ENCODE measurements around the gene MYO15A. TPM values are rescaled to one million over a fixed set of nuclear protein-coding genes. Genes with fewer than 3 reads are reported as not detected.

The MYO15A gene
- total and polyA plus RNA-seq, 4 experiments from 2014 or later: 0.14 to 2.2 (median 1.0) TPM

DNA sequence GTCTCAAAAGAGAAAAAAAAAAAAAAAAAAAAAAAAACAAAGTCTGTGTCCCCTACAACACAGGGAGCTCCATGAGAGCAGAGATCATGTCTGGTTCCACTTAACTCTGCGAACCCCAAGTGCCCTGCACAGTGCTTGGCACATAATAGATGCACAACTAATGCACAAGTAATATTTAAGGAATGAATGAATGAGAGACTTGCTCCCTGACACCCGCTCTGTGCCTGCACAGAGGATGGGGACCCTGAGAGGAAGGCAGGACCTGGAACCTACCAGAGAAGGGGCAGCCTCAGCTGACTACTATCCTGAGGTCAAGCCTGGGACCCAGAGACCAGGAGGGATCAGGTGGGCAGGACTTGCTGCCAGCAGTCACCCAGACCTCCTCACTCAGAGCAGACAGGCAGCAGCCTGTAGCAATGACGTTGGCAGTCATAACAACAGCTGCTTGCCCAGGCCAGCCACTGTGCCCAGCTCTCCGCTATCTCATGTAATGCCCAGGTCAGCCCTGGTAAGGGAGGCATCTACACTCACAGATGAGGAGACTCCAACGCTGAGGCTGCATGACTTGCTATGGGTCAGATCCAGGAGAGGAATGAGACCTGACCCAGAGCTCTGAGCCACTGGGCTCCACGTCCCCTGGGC lies 2.9 kb downstream of the MYO15A start:
- Mint-ChIP-seq H3K4me1 (no peaks in the 10 kb centered on the region), H3K4me3 (no peak overlapping the region), H3K27me3 (no peaks in the 10 kb centered on the region), H3K27ac (no peak overlapping the region), H3K36me3 (peaks cover 3 to 8% of the 10 kb centered on the region in 2 donors), H3K9me3 (peaks cover 0 to 1% (median 0%) of the 10 kb centered on the region in 8 donors)
- ChIA-PET POLR2A (ENCODE audit: partially characterized antibody) (interaction anchor here (0.6 kb wide), 1 partner anchor 590 kb away, joined by 3 read pairs; no protein-coding TSS in a partner anchor), CTCF (ENCODE audit: partially characterized antibody) (no interaction called here)
- Histone ChIP-seq H3K4me3 (ENCODE audit: low read length in 2 of 2) (no peak overlapping the region), H3K27ac (ENCODE audit: low read depth, low read length) (no peak overlapping the region), H3K4me1 (ENCODE audit: insufficient read depth, low read length) (no peaks in the 10 kb centered on the region), H3K9me3 (ENCODE audit: control insufficient read depth in 1 of 2, low read length in 2 of 2) (no peaks in the 10 kb centered on the region), H3K36me3 (ENCODE audit: insufficient read depth, low read length) (peaks cover 5% of the 10 kb centered on the region), H3K27me3 (ENCODE audit: insufficient read depth, low read length) (no peaks in the 10 kb centered on the region)
- DNase-seq: no peak
- intact Hi-C loops (cut with micrococcal nuclease): no loop called here

GRCh38 chr17:18115517-18115916 lies 7.0 kb downstream of the MYO15A start:
- no peak overlapping the region for H3K4me3 ChIP-seq (ENCODE audit: low read length in 2 of 2)
- Mint-ChIP-seq H3K4me3 (no peak overlapping the region), H3K4me1 (no peaks in the 10 kb centered on the region), H3K27me3 (no peaks in the 10 kb centered on the region), H3K9me3 (peaks cover 0 to 5% (median 0%) of the 10 kb centered on the region in 8 donors), H3K27ac (peak overlapping the region in 1 of 7 donors; percentile 49), H3K36me3 (no peaks in the 10 kb centered on the region)
- no peak overlapping the region for H3K27ac ChIP-seq (ENCODE audit: low read depth, low read length)
- no peak for DNase-seq
- H3K9me3 ChIP-seq (ENCODE audit: control insufficient read depth in 1 of 2, low read length in 2 of 2): no peaks in the 10 kb centered on the region
- ChIA-PET POLR2A (ENCODE audit: partially characterized antibody) (no interaction called here), CTCF (ENCODE audit: partially characterized antibody) (no interaction called here)
- H3K27me3 ChIP-seq (ENCODE audit: insufficient read depth, low read length): no peaks in the 10 kb centered on the region
- H3K36me3 ChIP-seq (ENCODE audit: insufficient read depth, low read length): no peaks in the 10 kb centered on the region
- H3K4me1 ChIP-seq (ENCODE audit: insufficient read depth, low read length): no peaks in the 10 kb centered on the region
- intact Hi-C loops (cut with micrococcal nuclease): no loop called here

DNA sequence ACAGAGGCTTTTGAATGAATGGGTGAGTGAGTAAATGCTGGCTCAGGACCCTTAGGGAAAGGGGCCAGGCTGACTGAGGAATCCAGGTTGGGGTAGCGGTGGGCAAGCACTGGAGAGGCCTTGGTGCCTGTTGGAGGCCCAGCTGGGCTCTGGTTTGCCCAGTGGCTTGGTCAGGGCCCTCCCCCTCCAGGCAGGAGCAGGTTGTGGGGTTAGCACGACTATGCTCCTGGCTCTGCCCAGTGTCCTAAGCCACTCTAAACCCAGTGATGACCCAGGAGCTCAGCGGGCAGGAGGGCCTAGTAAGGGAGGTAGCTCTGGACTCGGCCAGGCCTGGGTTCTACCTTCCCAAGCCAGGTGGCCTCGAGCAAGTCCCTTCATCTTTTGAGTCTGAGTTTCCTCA lies 7.5 kb downstream of the MYO15A start:
- no peak overlapping the region for H3K27ac Mint-ChIP-seq
- CTCF ChIA-PET (ENCODE audit: partially characterized antibody): no interaction called here
- no peaks in the 10 kb centered on the region for H3K9me3 ChIP-seq (ENCODE audit: control insufficient read depth in 1 of 2, low read length in 2 of 2)
- H3K4me3 Mint-ChIP-seq: no peak overlapping the region
- intact Hi-C loops (cut with micrococcal nuclease): no loop called here
- H3K4me3 ChIP-seq (ENCODE audit: low read length in 2 of 2): no peak overlapping the region
- no peak for DNase-seq
- POLR2A ChIA-PET (ENCODE audit: partially characterized antibody): no interaction called here
- no peaks in the 10 kb centered on the region for H3K36me3 ChIP-seq (ENCODE audit: insufficient read depth, low read length)
- no peaks in the 10 kb centered on the region for H3K36me3 Mint-ChIP-seq
- no peak overlapping the region for H3K27ac ChIP-seq (ENCODE audit: low read depth, low read length)
- H3K27me3 ChIP-seq (ENCODE audit: insufficient read depth, low read length): no peaks in the 10 kb centered on the region
- H3K4me1 ChIP-seq (ENCODE audit: insufficient read depth, low read length): no peaks in the 10 kb centered on the region
- no peaks in the 10 kb centered on the region for H3K27me3 Mint-ChIP-seq
- no peaks in the 10 kb centered on the region for H3K4me1 Mint-ChIP-seq
- H3K9me3 Mint-ChIP-seq: peaks cover 0 to 5% (median 0%) of the 10 kb centered on the region in 8 donors

- intact Hi-C loops (cut with micrococcal nuclease): no loop called here
- Mint-ChIP-seq H3K4me1 (no peaks in the 10 kb centered on the region), H3K27ac (no peak overlapping the region), H3K4me3 (no peak overlapping the region), H3K36me3 (no peaks in the 10 kb centered on the region), H3K27me3 (no peaks in the 10 kb centered on the region), H3K9me3 (peaks cover 0 to 5% (median 0%) of the 10 kb centered on the region in 8 donors)
- Histone ChIP-seq H3K36me3 (ENCODE audit: insufficient read depth, low read length) (no peaks in the 10 kb centered on the region), H3K4me1 (ENCODE audit: insufficient read depth, low read length) (no peaks in the 10 kb centered on the region), H3K27me3 (ENCODE audit: insufficient read depth, low read length) (no peaks in the 10 kb centered on the region), H3K4me3 (ENCODE audit: low read length in 2 of 2) (no peak overlapping the region), H3K27ac (ENCODE audit: low read depth, low read length) (no peak overlapping the region), H3K9me3 (ENCODE audit: control insufficient read depth in 1 of 2, low read length in 2 of 2) (no peaks in the 10 kb centered on the region)
- DNase-seq: no peak
- ChIA-PET CTCF (ENCODE audit: partially characterized antibody) (no interaction called here), POLR2A (ENCODE audit: partially characterized antibody) (no interaction called here)
Observed at GRCh38 chr17:18117533-18117932, 9.0 kb downstream of the MYO15A start.

GRCh38 chr17:18117982-18118975 lies 9.7 kb downstream of the MYO15A start:
- no peak for DNase-seq
- H3K4me1 Mint-ChIP-seq: no peaks in the 10 kb centered on the region
- no peaks in the 10 kb centered on the region for H3K9me3 ChIP-seq (ENCODE audit: control insufficient read depth in 1 of 2, low read length in 2 of 2)
- H3K27ac ChIP-seq (ENCODE audit: low read depth, low read length): no peak overlapping the region
- no peaks in the 10 kb centered on the region for H3K4me1 ChIP-seq (ENCODE audit: insufficient read depth, low read length)
- H3K27me3 ChIP-seq (ENCODE audit: insufficient read depth, low read length): no peaks in the 10 kb centered on the region
- H3K9me3 Mint-ChIP-seq: peaks cover 0 to 5% (median 0%) of the 10 kb centered on the region in 8 donors
- H3K4me3 Mint-ChIP-seq: no peak overlapping the region
- ChIA-PET POLR2A (ENCODE audit: partially characterized antibody) (no interaction called here), CTCF (ENCODE audit: partially characterized antibody) (no interaction called here)
- no peaks in the 10 kb centered on the region for H3K36me3 ChIP-seq (ENCODE audit: insufficient read depth, low read length)
- no peak overlapping the region for H3K4me3 ChIP-seq (ENCODE audit: low read length in 2 of 2)
- H3K36me3 Mint-ChIP-seq: no peaks in the 10 kb centered on the region
- H3K27me3 Mint-ChIP-seq: no peaks in the 10 kb centered on the region
- no peak overlapping the region for H3K27ac Mint-ChIP-seq
- intact Hi-C loops (cut with micrococcal nuclease): no loop called here

GRCh38 chr17:18119166-18119745 lies 10.7 kb downstream of the MYO15A start:
- Histone ChIP-seq H3K27me3 (ENCODE audit: insufficient read depth, low read length) (no peaks in the 10 kb centered on the region), H3K4me1 (ENCODE audit: insufficient read depth, low read length) (no peaks in the 10 kb centered on the region), H3K36me3 (ENCODE audit: insufficient read depth, low read length) (no peaks in the 10 kb centered on the region), H3K27ac (ENCODE audit: low read depth, low read length) (no peak overlapping the region), H3K4me3 (ENCODE audit: low read length in 2 of 2) (no peak overlapping the region), H3K9me3 (ENCODE audit: control insufficient read depth in 1 of 2, low read length in 2 of 2) (no peaks in the 10 kb centered on the region)
- Mint-ChIP-seq H3K27me3 (no peaks in the 10 kb centered on the region), H3K27ac (no peak overlapping the region), H3K9me3 (peaks cover 0 to 3% (median 0%) of the 10 kb centered on the region in 8 donors), H3K36me3 (no peaks in the 10 kb centered on the region), H3K4me1 (no peaks in the 10 kb centered on the region), H3K4me3 (no peak overlapping the region)
- no peak for DNase-seq
- POLR2A ChIA-PET (ENCODE audit: partially characterized antibody): no interaction called here
- intact Hi-C loops (cut with micrococcal nuclease): no loop called here
- CTCF ChIA-PET (ENCODE audit: partially characterized antibody): no interaction called here

DNA sequence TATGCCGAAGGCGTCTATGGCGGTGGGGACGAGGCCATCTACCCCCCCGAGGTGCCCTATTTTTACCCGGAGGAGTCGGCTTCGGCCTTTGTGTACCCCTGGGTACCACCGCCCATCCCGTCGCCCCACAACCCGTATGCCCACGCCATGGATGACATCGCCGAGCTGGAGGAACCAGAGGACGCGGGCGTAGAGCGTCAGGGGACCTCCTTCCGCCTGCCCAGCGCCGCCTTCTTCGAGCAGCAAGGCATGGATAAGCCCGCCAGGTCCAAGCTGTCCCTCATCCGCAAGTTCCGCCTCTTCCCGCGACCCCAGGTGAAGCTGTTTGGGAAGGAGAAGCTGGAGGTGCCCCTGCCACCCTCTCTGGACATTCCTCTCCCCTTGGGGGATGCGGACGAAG lies 11.4 kb downstream of the MYO15A start:
- H3K9me3 ChIP-seq (ENCODE audit: control insufficient read depth in 1 of 2, low read length in 2 of 2): no peaks in the 10 kb centered on the region
- Mint-ChIP-seq H3K27ac (no peak overlapping the region), H3K4me3 (no peak overlapping the region), H3K9me3 (peaks cover 0 to 3% (median 0%) of the 10 kb centered on the region in 8 donors), H3K36me3 (no peaks in the 10 kb centered on the region), H3K4me1 (no peaks in the 10 kb centered on the region), H3K27me3 (no peaks in the 10 kb centered on the region)
- DNase-seq: no peak
- H3K4me1 ChIP-seq (ENCODE audit: insufficient read depth, low read length): no peaks in the 10 kb centered on the region
- no peaks in the 10 kb centered on the region for H3K36me3 ChIP-seq (ENCODE audit: insufficient read depth, low read length)
- no peak overlapping the region for H3K4me3 ChIP-seq (ENCODE audit: low read length in 2 of 2)
- intact Hi-C loops (cut with micrococcal nuclease): no loop called here
- H3K27ac ChIP-seq (ENCODE audit: low read depth, low read length): no peak overlapping the region
- no peaks in the 10 kb centered on the region for H3K27me3 ChIP-seq (ENCODE audit: insufficient read depth, low read length)
- ChIA-PET POLR2A (ENCODE audit: partially characterized antibody) (no interaction called here), CTCF (ENCODE audit: partially characterized antibody) (no interaction called here)
